PC-3 (cell line): Measurements from ENCODE around the gene ENTPD7.

Source experiments
- EZH2 ChIP-seq: fragments of 300-600 bp; sonication (generic); IDR thresholded peaks from one replicate; pipeline ENCODE4 v1.6.1; 2017; ENCODE audit warnings: antibody characterized with exemption, mild to moderate bottlenecking, low read length; ENCODE audit not compliant: unreplicated experiment
- EZH2phosphoT487 ChIP-seq: fragments of 300-600 bp; sonication (generic); IDR thresholded peaks from 2 replicates; pipeline ENCODE4 v1.6.1; 2018; ENCODE audit warnings: mild to moderate bottlenecking, antibody characterized with exemption, low read length, borderline replicate concordance
- TF ChIP-seq, protein P1 (sequence below): fragments of 300-600 bp; sonication (generic); conservative IDR thresholded peaks from 2 replicates; pipeline ENCODE4 v1.5.1; 2017; ENCODE audit warnings: antibody characterized with exemption, low read depth, mild to moderate bottlenecking, low read length

DNA sequence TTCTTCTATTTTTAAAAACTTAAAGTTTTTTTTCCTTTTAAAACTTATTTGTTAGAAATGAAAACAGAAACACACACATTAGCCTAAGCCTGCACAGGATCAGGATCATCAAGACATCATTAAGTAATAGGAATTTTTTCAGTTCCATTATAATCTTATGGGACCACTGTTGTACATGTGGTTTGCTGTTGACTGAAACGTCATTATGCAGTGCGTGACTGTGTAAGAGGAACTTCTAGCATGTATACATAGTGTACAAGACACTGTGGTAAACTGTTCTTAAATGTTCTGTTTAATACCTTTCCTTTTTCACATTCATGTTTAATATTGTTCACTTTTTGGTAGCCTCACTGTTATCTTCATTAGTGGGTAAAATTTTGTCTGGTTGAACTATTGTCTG is 12.1 kb downstream of the ENTPD7 start:
- TF ChIP-seq, protein P1, sequence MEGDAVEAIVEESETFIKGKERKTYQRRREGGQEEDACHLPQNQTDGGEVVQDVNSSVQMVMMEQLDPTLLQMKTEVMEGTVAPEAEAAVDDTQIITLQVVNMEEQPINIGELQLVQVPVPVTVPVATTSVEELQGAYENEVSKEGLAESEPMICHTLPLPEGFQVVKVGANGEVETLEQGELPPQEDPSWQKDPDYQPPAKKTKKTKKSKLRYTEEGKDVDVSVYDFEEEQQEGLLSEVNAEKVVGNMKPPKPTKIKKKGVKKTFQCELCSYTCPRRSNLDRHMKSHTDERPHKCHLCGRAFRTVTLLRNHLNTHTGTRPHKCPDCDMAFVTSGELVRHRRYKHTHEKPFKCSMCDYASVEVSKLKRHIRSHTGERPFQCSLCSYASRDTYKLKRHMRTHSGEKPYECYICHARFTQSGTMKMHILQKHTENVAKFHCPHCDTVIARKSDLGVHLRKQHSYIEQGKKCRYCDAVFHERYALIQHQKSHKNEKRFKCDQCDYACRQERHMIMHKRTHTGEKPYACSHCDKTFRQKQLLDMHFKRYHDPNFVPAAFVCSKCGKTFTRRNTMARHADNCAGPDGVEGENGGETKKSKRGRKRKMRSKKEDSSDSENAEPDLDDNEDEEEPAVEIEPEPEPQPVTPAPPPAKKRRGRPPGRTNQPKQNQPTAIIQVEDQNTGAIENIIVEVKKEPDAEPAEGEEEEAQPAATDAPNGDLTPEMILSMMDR, result no peak
- no peak for TF ChIP-seq EZH2
- no peak for TF ChIP-seq EZH2phosphoT487
